HG03354 (cell line): Measurements from ENCODE around the gene KCNAB2.

ENCODE experiments used
- ATAC-seq: cut with Tn5 transposase; IDR thresholded peaks from one replicate; pipeline ENCODE4 v1.9.1; 2021; ENCODE audit warnings: mild to moderate bottlenecking; ENCODE audit not compliant: unreplicated experiment, poor library complexity, severe bottlenecking

Gene KCNAB2

DNA sequence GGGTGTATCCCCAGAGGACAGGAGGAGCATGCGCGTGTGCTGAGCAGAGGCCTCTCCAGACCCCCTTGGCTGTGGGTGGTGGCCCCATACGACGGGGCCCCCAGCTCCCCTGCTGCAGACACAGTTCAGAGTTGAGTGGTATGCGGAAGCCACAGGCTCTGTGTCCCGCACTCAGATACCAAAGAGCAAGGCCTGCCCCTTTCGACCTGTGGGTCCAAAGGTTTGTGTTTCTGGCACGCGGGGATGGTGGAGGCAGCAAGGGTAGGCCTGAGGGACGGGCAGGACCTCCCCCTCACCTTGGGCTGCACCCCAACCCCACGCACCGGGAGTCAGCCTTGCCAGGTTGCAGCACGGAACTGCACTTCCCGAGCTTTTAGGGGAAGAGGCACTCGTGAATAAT lies at the start of gene KCNAB2:
KCNAB2 (plus strand) TSS at position 328 of the 400 bp plus-strand sequence. CDS start 5,649 bp downstream, outside the sequence.
- no peak for ATAC-seq

DNA sequence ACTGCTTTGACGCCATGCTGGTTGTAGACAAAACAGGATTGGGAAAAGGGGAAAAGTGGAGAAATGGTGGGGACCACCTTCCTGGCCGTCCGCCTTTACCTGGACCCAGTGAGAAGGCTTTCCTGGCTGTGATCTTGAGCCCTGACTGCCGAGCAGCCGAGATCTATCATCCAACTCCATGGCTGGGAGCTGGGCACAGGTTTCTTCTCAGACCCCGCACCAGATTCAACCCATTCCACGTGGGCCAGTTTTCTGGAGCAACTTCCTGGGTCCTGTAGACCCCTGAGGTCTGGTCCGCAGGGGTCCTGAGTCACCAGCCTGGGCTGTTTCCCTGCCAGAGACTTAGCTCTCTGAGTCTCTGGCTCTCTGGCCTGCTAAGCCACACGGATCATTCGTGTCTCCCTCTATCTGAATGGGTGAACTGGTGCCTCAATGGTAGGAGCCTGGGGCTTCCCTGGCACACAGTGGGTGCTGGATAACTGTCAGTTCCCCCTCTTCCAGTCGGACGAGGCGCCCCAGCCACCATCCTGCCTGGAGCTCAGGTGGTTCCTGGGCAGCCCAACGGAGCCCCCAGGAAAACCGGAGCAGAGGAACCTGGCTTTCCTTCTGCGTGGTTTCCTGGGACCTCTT lies 48.9 kb upstream of the KCNAB2 start:
- ATAC-seq, result no peak

DNA sequence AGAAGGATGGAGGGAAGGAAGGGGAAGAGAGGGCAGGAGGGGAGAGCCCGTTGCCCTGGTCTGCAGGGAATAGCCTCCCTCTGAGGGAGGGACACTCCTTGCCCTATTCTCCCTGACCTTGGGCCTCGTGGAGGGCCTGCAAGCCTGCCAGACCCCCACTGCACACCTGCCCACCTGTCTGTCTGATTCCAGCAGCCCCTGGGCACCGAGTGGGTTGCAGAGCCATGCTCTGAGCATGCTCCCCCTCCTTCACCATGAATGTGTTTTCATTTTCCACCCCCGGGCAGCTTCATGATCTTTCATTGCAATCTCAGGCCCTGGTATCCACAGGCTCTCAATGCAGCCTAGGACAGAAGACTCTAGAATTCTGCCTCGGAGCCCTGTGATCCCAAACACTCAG lies 48.4 kb upstream of the KCNAB2 start:
- ATAC-seq, result no peak

DNA sequence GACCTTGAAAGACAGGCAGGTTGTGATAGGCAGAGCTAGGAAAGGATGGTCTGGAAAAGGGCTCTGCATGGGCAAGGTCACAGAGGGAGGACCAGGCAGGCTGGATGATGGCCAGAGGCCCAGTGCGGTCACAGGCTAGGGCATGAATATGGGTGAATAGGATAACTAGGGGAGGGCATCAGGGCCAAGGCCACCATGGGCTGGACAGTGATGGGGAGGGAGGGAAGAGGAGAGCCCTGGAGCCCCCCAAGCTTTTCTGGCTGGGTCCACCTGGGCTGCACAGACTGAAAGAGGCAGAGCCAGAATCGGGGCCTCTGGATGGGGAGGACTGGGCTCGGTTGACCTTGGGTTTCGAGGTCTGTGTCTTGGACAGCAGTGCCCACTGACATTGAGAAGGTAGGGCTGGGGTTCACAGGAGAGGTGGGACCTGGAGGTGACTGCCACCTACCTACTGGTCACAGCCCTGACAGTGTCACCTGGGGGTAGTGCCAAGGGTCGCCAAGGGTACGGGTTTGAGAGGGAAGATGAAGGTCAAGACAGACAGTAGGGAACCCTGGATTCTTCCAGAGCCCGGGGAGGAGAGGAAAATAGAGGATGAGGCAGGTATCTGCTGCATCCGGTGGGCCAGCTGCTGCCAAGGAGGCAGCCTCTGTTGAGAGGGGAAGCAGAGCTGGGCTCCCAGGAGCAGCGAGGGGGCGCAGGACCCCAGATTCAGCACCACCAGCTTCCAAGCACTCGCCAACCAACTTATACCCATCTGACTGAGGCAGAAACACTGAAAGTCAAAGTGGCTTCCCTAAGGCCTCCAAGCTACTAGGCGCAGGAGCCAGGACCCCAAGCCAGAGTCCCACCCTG lies 47.4 kb upstream of the KCNAB2 start:
- ATAC-seq, result no peak

DNA sequence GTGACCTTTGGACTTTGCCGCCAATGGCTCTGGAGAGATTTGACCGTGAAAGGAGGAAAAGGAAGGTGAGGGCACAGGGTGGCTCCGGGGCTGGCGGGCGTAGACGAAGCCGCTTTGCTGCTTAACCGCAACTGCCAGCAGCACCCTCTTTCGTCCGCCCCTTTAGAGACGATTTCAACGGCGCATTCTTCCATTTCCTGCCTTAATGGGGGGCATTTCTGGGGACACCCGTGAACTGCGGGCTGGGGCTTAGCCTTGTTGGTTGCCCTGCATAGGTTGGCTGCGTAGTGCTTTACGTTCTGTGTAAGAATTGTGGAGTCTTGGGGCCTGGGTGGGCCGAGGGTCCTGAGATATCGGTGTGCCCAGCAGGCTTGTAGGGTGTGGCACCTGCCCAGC lies 46.8 kb upstream of the KCNAB2 start:
- no peak for ATAC-seq

DNA sequence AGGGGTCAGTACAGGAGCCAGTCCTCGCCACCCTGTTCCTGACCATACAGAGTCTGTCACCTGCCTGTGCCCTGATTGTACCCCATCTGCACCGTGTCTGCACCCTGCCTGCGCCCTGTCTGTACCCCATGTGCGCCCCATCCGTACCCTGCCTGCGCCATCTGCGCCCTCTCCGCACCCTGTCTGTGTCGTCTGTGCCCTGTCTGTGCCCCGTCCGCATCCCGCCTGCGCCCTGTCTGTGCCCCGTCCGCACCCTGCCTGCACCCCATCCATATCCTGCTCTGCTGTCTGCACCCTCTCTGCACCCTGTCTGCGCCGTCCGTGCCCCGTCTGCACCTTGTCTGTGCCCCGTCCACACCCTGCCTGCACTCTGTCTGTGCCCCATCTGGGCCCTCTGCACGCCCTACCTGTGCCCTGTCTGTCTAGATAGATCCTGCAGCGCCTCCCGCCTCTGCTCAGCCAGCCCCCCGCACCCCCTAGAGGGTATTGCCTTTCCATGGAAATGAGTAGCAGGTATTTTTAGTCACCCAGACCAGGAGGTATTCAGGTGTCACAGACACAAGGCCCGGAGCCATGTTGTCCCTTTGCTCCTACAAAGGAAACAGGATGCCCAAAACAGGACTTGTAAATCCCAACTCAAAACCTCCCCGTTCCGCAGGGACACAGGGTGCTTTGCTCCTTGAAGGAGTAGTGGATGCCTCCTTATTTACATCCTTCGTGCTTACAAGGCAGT lies 45.8 kb upstream of the KCNAB2 start:
- no peak for ATAC-seq

DNA sequence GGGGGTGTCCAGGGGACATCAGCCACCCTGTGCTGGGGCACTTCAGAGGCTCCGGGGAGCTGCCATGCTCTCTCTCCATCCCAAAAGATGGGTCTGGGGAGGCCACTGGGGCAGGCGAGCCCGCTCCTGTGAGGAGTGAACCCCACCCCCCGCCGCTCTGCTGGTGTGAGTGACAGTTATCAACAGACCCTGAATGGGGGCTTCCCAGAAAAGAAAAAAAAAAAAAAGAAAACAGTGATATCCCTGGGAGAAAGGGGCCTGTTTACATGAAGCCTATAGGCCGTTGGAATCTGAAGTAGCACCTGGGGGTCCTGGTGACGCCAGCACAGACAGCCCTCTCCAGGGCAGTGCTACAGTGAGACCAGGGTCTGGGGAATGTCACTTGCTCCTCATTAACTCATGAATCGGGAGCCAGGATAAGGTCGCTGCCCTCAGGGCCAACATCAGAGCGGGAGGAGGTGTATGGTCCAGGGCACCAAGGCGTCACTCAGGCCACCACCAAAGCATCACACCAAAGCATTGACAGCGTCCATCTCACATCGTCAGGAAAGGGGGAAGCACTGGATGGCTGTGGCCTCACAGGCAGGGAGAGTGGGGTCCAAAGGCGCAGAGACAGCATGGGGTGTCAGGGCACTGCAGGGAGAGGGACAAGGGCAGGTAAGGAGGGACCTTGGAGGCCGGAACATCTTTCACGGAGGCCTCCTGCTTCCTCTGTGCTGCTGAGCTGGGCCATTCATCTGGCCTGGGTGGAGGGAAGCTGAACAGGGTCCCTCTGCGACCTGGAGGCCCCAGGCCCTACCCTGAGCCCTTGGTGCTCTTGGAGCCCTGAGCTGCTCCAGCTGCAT lies 45.0 kb upstream of the KCNAB2 start:
- ATAC-seq, result no peak

DNA sequence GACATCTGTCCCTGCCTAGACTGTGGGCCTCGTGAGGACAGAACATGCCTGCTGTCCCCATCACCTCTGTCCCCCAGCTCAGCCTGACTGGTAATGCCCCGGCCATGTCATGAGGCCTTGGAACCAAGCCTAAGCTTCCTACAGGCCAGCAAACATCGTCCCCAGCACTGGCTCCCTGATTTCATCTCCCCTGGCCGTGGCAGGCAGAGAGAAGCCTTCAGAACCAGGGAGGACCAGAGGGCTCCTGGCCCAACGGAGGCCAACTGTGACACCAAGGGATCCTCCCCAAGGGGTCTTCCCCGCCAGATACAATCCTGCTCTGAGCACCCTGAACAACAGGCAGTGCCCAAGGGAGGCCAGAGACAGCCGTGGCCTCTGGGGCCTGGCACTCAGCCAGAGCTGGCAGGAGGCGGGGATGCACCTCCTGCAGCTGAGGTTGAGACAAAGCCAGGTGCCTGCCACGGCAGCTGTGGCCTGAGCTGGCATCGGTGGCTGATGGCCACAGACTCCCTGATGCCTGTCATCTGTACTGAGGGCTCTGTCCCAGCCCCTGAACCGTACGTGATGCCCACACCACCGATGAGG lies 43.6 kb upstream of the KCNAB2 start:
- ATAC-seq, result no peak

DNA sequence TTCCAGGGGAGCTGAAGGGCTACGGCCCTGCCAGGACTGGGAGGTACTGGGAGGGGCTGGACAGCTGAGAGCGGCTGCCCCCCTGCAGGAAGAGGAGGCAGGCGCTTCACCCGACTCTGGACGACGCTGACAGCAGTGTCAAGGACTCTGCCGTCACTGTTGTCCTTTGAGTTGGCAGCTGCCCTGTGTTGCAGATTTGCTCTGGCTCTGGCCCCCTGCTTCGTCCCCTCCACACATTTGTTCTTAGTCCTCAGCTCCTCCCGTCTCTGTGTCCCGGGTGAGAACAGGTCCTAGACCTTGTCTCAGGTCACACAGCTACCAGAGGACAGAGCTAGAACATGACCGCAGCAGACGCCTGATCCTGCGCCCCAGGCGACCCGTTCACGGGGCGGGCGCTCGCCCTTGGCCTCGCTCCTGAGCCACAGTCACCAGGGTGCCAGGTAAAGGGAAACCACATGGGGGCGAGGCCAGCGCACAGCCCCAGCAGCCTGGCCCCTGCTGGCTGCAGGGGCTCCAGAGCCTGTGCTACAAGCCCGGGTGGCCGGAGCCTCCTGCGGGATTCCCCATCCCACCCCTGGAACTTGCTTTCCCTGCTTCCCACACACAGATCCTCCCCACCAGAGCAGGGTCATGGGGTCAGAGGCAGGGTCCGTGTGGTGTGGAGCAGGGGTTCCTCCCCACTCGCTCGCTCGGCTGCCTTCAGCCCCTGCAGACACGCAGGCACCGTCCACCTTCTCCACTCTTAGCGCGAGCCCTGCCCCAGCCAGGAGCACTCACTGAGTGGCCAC lies 42.8 kb upstream of the KCNAB2 start:
- no peak for ATAC-seq

DNA sequence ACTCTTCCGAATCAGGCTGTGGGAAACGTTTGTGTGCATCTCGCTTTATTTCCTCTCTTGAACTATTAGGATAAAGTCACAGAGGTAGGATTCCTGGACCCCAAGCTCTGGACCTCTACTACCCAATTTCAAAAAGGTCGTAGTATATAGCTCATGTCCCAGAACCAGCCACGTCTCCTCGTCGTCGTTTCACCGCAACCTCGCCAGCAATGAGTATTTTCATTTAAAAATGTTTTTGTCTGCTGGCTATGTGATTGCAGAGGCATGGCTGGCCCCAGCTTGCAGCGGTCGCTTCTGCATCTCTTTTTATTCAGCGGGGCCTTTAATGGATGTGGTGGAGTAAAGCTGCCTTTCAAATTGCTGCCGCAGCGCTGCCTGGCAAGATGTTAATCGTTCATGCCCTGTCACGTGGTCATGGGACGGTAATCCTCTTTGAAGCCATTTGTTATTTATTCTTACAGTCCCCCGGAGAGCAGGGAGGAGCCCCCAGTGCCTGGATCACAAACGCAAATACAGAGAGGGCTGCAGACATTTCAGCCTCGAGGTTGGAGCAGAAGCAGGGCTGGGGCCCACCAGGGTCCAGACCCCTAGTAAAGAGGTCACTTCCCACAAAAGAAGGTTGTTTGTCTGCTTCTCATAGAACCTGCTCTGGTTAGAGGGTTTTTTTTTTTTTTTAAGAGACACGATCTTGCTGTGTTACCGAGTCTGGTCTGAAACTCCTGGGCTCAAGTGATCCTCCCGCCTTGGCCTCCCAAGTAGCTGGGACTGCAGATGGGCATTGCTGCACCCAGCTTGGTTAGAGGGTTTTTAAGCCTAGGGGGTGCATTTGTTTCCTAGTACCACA lies 41.9 kb upstream of the KCNAB2 start:
- no peak for ATAC-seq

DNA sequence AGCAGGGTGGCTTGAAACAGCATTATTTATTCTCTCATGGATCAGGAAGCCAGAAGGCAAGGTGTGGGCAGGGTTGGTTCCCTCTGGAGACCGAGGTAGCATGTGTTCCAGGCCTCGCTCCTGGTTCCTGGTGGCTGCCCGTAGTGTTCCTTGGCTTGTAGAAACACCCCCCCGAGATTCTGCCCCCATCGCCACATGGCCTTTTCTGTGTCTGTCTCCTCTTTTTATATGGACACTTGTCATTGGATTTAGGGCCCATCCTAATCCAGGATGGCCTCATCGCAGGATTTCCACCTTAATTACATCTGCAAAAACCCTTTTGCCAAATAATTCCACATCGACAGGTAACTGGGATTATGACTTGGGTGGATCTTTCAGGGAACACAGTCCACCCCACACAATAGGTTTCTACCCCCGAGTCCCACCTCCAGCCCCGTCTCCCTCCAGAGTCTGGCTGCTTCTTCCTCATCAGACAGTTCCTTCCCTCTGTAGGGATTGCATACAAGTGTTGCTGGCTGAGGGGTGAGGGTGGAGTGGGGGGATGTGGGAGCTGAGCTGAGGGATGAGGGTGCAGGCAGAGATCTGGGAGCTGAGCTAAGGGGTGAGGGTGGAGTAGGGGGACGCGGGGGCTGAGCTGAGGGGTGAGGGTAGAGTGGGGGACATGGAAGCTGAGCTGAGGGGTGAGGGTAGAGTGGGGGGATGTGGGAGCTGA lies 41.1 kb upstream of the KCNAB2 start:
- no peak for ATAC-seq

DNA sequence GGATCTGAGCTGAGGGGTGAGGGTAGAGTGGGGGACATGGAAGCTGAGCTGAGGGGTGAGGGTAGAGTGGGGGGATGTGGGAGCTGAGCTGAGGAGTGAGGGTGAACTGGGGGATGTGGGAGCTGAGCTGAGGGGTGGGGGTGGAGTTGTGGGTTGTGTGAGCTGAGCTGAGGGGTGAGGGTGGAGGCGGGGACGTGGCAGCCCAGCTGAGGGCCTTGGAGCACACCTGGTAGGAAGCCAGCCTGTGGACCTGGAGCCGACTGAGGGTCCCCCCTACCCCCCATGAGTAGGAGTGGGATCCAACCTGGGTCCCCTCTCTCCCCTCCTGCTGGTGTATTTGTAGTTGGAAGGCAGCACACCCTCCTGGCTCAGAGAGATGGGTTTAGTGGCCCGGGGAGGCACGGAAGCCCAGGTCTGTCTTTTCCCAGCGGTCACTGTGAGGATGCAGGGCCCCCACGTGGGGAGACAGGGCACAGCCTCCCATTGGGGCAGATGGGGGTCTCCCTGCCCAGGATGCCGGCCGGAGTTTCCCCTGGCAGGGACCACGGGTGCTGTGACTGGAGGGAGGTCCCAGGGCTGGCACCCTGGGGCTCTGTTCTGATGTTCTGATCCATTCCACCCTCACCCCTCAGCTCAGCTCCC lies 40.3 kb upstream of the KCNAB2 start:
- ATAC-seq, result no peak

DNA sequence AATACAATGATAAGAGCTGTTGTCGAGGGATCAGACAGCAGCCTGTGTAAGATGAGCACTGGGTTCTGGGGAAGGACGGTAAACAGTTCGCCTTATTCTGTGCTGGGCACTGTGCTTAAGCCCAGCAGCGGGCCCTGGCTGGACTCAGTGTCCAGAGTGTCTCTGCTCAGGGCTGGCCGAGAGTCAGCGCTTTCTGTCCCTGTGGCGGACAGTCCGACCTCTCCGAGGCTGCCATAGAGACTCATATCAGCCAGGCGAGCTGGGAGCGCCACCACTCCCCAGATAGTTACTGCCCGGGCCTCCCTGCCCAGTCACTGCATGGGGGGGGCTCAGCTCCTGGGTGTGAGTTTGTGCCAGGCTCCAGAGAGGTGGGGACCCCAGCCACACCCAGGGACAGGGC lies 38.8 kb upstream of the KCNAB2 start:
- ATAC-seq, result peak; percentile 16

DNA sequence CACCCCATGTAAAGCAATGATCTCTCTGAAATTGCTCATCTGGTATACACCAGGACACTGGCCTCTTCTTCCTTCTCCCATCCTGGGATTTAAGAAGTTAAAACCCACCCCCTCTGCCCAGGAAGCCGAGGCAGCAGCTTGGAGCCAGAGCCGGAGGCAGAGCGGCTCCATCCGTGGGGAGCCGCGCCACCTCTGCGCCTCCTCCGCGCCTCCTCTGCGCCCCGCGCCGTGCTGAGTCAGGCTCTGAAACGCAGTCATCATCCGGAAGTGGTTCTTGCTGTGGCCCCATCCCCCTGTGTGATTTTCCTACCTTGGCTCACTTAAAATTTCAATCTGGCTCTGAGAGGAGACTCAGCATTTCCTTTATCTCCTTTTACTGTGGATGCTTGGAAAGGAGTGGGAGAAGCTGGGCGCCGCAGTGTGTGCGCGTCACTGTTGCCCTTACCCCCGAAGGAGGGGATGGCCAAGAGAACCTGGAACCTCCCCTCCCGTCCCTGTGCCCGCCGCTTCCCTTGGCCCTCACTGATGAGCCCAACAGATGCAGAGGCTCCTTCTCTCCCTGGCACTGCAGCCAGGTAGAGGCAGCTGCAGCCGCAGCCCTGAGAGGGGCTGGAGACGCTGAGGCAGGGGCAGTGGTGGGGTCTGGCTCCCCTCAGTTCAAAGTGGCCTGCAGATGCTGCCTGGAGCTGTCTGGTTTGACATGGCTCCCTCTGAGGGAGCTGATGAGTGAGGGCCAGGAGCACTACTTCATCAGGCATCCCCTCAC lies 38.2 kb upstream of the KCNAB2 start:
- peak; percentile 61 for ATAC-seq

DNA sequence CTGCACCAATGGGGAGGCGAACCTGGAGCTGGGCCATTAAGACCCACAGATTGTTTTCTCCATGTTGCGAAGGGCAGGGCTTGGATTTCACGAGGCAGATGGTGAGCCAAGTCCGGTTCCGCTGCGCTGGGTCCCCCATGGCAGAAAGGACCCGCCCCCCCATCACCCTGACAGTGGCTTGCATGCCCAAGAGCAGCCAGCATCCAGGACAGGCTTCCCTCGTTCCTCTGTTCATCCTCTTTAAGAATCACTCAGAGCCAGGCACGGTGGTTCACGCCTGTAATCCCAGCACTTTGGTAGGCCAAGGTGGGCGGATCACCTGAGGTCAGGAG lies 37.6 kb upstream of the KCNAB2 start:
- ATAC-seq, result no peak

DNA sequence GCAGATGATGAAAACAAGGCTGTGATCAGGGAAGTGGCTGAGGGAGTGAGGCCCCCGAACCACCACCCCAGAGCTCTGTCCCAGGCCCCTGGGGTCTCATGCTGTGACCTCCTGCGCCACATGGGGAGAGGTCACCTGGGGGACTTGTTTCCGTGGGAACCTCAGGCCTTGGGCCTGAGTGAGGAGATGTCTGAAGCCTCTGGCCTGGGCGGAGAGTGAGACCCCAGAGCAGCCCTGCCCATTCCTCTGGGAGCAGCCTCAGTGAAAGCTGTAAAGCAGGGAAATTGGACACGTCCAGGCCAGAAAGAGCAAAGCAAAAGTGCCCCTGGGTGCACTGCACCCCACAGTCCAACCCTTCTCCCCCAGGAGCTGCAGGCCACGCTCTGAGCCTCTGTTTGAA lies 37.0 kb upstream of the KCNAB2 start:
- ATAC-seq, result no peak
